B cell (primary cell): ENCODE measurements around the gene HLA-DMA. TPM values are rescaled to one million over a fixed set of nuclear protein-coding genes. Genes with fewer than 3 reads are reported as not detected.

Experiments used
- ATAC-seq: fragments of 200-7000 bp; cut with Tn5 transposase; one replicate; pipeline ENCODE4 v1.10.0; 2021; ENCODE audit warnings: low read depth, mild to moderate bottlenecking, moderate number of reproducible peaks, moderate library complexity
- CTCF ChIA-PET: fragments of 350-600 bp; sonication (Branson Sonifier 250); formaldehyde crosslinking; loops from one replicate; lab custom pipeline; 2021; ENCODE audit warnings: antibody characterized with exemption, inconsistent platforms; lab: Charles Lee
- POLR2A ChIA-PET: fragments of 350-600 bp; sonication (Branson Sonifier 250); formaldehyde crosslinking; loops from one replicate; lab custom pipeline; 2021; ENCODE audit warnings: antibody characterized with exemption; lab: Charles Lee
- DNase-seq: peaks from one replicate; pipeline ENCODE4 v3.0.0; 2013
- H2AFZ ChIP-seq: 2 replicates; pipeline ENCODE4 v1.6.1; 2012; ENCODE audit warnings: mild to moderate bottlenecking, low read depth, low read length; ENCODE audit not compliant: insufficient read depth, poor library complexity, severe bottlenecking
- H3K27ac ChIP-seq, 2 donors: 1 replicate in 1 of 2; 2 replicates in 1 of 2; pipeline ENCODE4 v1.5.1; 2012 to 2013; ENCODE audit warnings: low read length in 2 of 2, mild to moderate bottlenecking in 2 of 2, moderate library complexity in 1 of 2
- H3K27me3 ChIP-seq, 4 experiments: fragments of 200-600 bp in 1 of 4; sonication (generic) in 1 of 4; replicated peaks in 1 of 4; 1 replicate in 2 of 4; 2 replicates in 2 of 4; pipeline versions ENCODE4 v1.6.1 to v1.7.0; 2013 to 2016; ENCODE audit warnings: low read length in 3 of 4, mild to moderate bottlenecking in 2 of 4, mixed read lengths in 1 of 4, moderate library complexity in 1 of 4; ENCODE audit not compliant: insufficient read depth in 4 of 4, control insufficient read depth in 3 of 4; ENCODE audit errors: control extremely low read depth in 1 of 4
- H3K36me3 ChIP-seq, 2 experiments: replicated peaks in 1 of 2; 1 replicate in 1 of 2; 2 replicates in 1 of 2; pipeline versions ENCODE4 v1.6.1 to v1.7.1; 2013; ENCODE audit warnings: low read length in 1 of 2; ENCODE audit not compliant: insufficient read depth in 2 of 2, control insufficient read depth in 1 of 2; ENCODE audit errors: control extremely low read depth in 1 of 2, extremely low read depth in 1 of 2
- H3K4me1 ChIP-seq, 2 donors: fragments of 200-600 bp in 1 of 2; sonication (generic) in 1 of 2; 1 replicate in 1 of 2; 2 replicates in 1 of 2; pipeline versions ENCODE4 v1.5.1 to v1.6.1; 2013 to 2017; ENCODE audit warnings: low read length in 2 of 2; ENCODE audit not compliant: control insufficient read depth in 2 of 2, insufficient read depth in 2 of 2
- H3K4me2 ChIP-seq: replicated peaks from 2 replicates; pipeline ENCODE3; 2012; ENCODE audit warnings: mild to moderate bottlenecking, low read depth, low read length; ENCODE audit not compliant: poor library complexity, severe bottlenecking
- H3K4me3 ChIP-seq, 5 experiments: fragments of 200-600 bp in 1 of 5; sonication (generic) in 1 of 5; 1 replicate in 3 of 5; 2 replicates in 2 of 5; pipeline versions ENCODE4 v1.5.1 to v1.7.0; 2011 to 2016; ENCODE audit warnings: low read length in 4 of 5, mild to moderate bottlenecking in 4 of 5, low read depth in 2 of 5, control low read depth in 1 of 5, moderate library complexity in 1 of 5; ENCODE audit not compliant: insufficient read depth in 1 of 5; ENCODE audit errors: control extremely low read depth in 1 of 5, extremely low read depth in 1 of 5
- H3K79me2 ChIP-seq: fragments of 200-600 bp; sonication (generic); one replicate; pipeline ENCODE4 v1.6.0; 2016; ENCODE audit warnings: low read length; ENCODE audit not compliant: control insufficient read depth, insufficient read depth
- H3K9ac ChIP-seq: fragments of 200-600 bp; sonication (generic); 2 replicates; pipeline ENCODE4 v1.6.1; 2017; ENCODE audit warnings: mild to moderate bottlenecking, low read length, moderate library complexity
- H3K9me3 ChIP-seq, 3 donors: one replicate each; pipeline versions ENCODE4 v1.6.1 to v1.7.1; 2013; ENCODE audit warnings: low read length in 2 of 3; ENCODE audit not compliant: control insufficient read depth in 2 of 3, insufficient read depth in 1 of 3; ENCODE audit errors: control extremely low read depth in 1 of 3
- H4K20me1 ChIP-seq: 2 replicates; pipeline ENCODE4 v1.6.0; 2012; ENCODE audit warnings: mild to moderate bottlenecking, low read length; ENCODE audit not compliant: insufficient read depth, control insufficient read depth, poor library complexity, severe bottlenecking
- H3K27ac Mint-ChIP-seq: one replicate; pipeline ENCODE4 v1.8.0; 2021; ENCODE audit warnings: mixed read lengths
- H3K27me3 Mint-ChIP-seq: one replicate; pipeline ENCODE4 v1.8.0; 2021; ENCODE audit warnings: mixed read lengths
- H3K4me1 Mint-ChIP-seq: one replicate; pipeline ENCODE4 v1.8.0; 2021; ENCODE audit warnings: mixed read lengths
- H3K4me3 Mint-ChIP-seq: one replicate; pipeline ENCODE4 v1.8.0; 2021; ENCODE audit warnings: mixed read lengths
- H3K9me3 Mint-ChIP-seq: one replicate; pipeline ENCODE4 v1.8.0; 2022; ENCODE audit warnings: mixed read lengths; ENCODE audit not compliant: insufficient read depth
- CTCF ChIP-seq: fragments of 200-600 bp; IDR thresholded peaks from one replicate; pipeline ENCODE4 v1.8.0; 2022; ENCODE audit warnings: antibody characterized with exemption, mild to moderate bottlenecking
- EZH2 ChIP-seq: IDR thresholded peaks from 2 replicates; pipeline ENCODE4 v1.6.1; 2012; ENCODE audit warnings: borderline replicate concordance, low read depth, mild to moderate bottlenecking, moderate library complexity, low read length; ENCODE audit not compliant: insufficient read depth, poor library complexity, severe bottlenecking
- WGBS: methylation state at CpG from one replicate; pipeline ENCODE4 v1.1.5; 2013; ENCODE audit warnings: missing lambda C conversion rate; ENCODE audit not compliant: insufficient coverage; 5-methylcytosine and 5-hydroxymethylcytosine counted together
- intact Hi-C: fragments of 100-400 bp; cut with micrococcal nuclease; formaldehyde crosslinking; loops from one replicate; pipeline ENCODE4 v1.10.0; 2022
- polyA plus RNA-seq: library from polyadenylated mRNA; depleted of rRNA; stranded (reverse); fragments of >200 nt; gene quantifications from 2 replicates; pipeline ENCODE4 v1.2.3, GENCODE V29; 2012
- total RNA-seq, 2 donors: library from RNA; stranded (reverse); fragments of 120-200 nt in 1 of 2; gene quantifications; 1 replicate in 1 of 2; 2 replicates in 1 of 2; pipeline versions ENCODE4 v1.2.3 to v1.2.4, GENCODE V29; 2013 to 2022

The HLA-DMA gene
- total and polyA plus RNA-seq, 2 donors (not counting 1 experiment from before 2014, with no cell fraction given) = 558 to 925 TPM

GRCh38 chr6:32962213-32962826 is 9.4 kb upstream of the HLA-DMA start:
- no peaks in the 10 kb centered on the region for H3K36me3 ChIP-seq
- ChIA-PET CTCF (interaction anchor here (0.6 to 28.4 kb wide), 8 partner anchors 9 to 531 kb away, joined by 3 to 822 read pairs (median 5); partner anchors contain the start of gene HLA-DMA), POLR2A (interaction anchor here (0.9 to 1.1 kb wide), 2 partner anchors 9 to 18 kb away, joined by 3 to 7 read pairs; no protein-coding TSS in a partner anchor)
- H3K27me3 Mint-ChIP-seq = no peaks in the 10 kb centered on the region
- peaks cover 63% of the 10 kb centered on the region for H3K79me2 ChIP-seq
- no peak overlapping the region for H3K27ac Mint-ChIP-seq
- no peak for ATAC-seq
- DNase-seq = no peak
- H3K4me1 ChIP-seq = peaks cover 22 to 24% of the 10 kb centered on the region in 2 donors
- intact Hi-C loops = no loop called here
- no peak overlapping the region for H3K9ac ChIP-seq
- WGBS = no CpG with 5 or more reads among the region's 1 CpG
- no peak overlapping the region for H2AFZ ChIP-seq
- TF ChIP-seq EZH2 (no peak), CTCF (no peak)
- no peaks in the 10 kb centered on the region for H3K9me3 Mint-ChIP-seq
- H3K27me3 ChIP-seq = no peaks in the 10 kb centered on the region
- H3K9me3 ChIP-seq = no peaks in the 10 kb centered on the region
- no peak overlapping the region for H3K4me2 ChIP-seq
- no peak overlapping the region for H3K27ac ChIP-seq
- peaks cover 49% of the 10 kb centered on the region for H3K4me1 Mint-ChIP-seq
- H4K20me1 ChIP-seq = no peaks in the 10 kb centered on the region
- no peak overlapping the region for H3K4me3 ChIP-seq
- H3K4me3 Mint-ChIP-seq = no peak overlapping the region

- H3K4me1 ChIP-seq = peaks cover 23 to 25% of the 10 kb centered on the region in 2 donors
- no peaks in the 10 kb centered on the region for H3K27me3 Mint-ChIP-seq
- no peak for ATAC-seq
- WGBS = 92% methylated on average over 2 of the region's 5 CpGs
- no peaks in the 10 kb centered on the region for H3K36me3 ChIP-seq
- no peak overlapping the region for H3K27ac ChIP-seq
- H4K20me1 ChIP-seq = no peaks in the 10 kb centered on the region
- H2AFZ ChIP-seq = no peak overlapping the region
- no peak for DNase-seq
- peaks cover 50% of the 10 kb centered on the region for H3K4me1 Mint-ChIP-seq
- intact Hi-C loops = no loop called here
- POLR2A ChIA-PET = interaction anchor here (1.2 kb wide), 1 partner anchor 14 kb away, joined by 3 read pairs; no protein-coding TSS in a partner anchor
- H3K4me3 ChIP-seq = no peak overlapping the region
- H3K27ac Mint-ChIP-seq = peak overlapping the region; percentile 27
- CTCF ChIA-PET = interaction anchor here (0.8 to 1.9 kb wide), 3 partner anchors 13 to 27 kb away, joined by 3 to 9 read pairs (median 4); no protein-coding TSS in a partner anchor
- TF ChIP-seq CTCF (no peak), EZH2 (no peak)
- H3K4me3 Mint-ChIP-seq = no peak overlapping the region
- H3K79me2 ChIP-seq = peaks cover 78% of the 10 kb centered on the region
- H3K9me3 ChIP-seq = no peaks in the 10 kb centered on the region
- H3K9ac ChIP-seq = no peak overlapping the region
- no peaks in the 10 kb centered on the region for H3K9me3 Mint-ChIP-seq
- no peak overlapping the region for H3K4me2 ChIP-seq
- H3K27me3 ChIP-seq = no peaks in the 10 kb centered on the region
Observed at GRCh38 chr6:32960563-32960962, 7.7 kb upstream of the HLA-DMA start.
